Glutamatergic neuron (in vitro differentiated cells): ENCODE results near the gene CDKN3. TPM values are rescaled to one million over a fixed set of nuclear protein-coding genes. Genes with fewer than 3 reads are reported as not detected.

ENCODE experiments used
- DNase-seq: peaks from one replicate; pipeline ENCODE4 v3.0.0; 2022
- H3K27ac Mint-ChIP-seq: one replicate; pipeline ENCODE4 v1.8.0; 2020; ENCODE audit warnings: mild to moderate bottlenecking, mixed read lengths, inconsistent platforms; ENCODE audit not compliant: unreplicated experiment
- H3K27me3 Mint-ChIP-seq: one replicate; pipeline ENCODE4 v1.8.0; 2020; ENCODE audit warnings: mild to moderate bottlenecking, moderate library complexity, mixed read lengths, inconsistent platforms; ENCODE audit not compliant: unreplicated experiment
- H3K36me3 Mint-ChIP-seq: one replicate; pipeline ENCODE4 v1.8.0; 2020; ENCODE audit warnings: mild to moderate bottlenecking, mixed read lengths, inconsistent platforms; ENCODE audit not compliant: unreplicated experiment
- H3K4me1 Mint-ChIP-seq: one replicate; pipeline ENCODE4 v1.8.0; 2020; ENCODE audit warnings: mild to moderate bottlenecking, low read depth, mixed read lengths, inconsistent platforms; ENCODE audit not compliant: unreplicated experiment
- H3K4me3 Mint-ChIP-seq: one replicate; pipeline ENCODE4 v1.8.0; 2020; ENCODE audit warnings: mild to moderate bottlenecking, mixed read lengths, inconsistent platforms; ENCODE audit not compliant: unreplicated experiment
- H3K9me3 Mint-ChIP-seq: one replicate; pipeline ENCODE4 v1.8.0; 2020; ENCODE audit warnings: mild to moderate bottlenecking, moderate library complexity, mixed read lengths, inconsistent platforms; ENCODE audit not compliant: unreplicated experiment
- total RNA-seq: library from RNA; stranded (reverse); fragmentation: NEBNext Ultra II Directional; extraction: Animal tissue kit (Norgen Biotek cat#: 25700); gene quantifications from one replicate; pipeline ENCODE4 v1.2.1, GENCODE V29; 2021; ENCODE audit not compliant: unreplicated experiment
- TF ChIP-seq, protein P1 (sequence below): fragments of 200-600 bp; sonication (generic); IDR thresholded peaks from one replicate; pipeline ENCODE4 v1.5.0; 2021; ENCODE audit not compliant: partially characterized antibody, unreplicated experiment

CDKN3 gene
- total RNA-seq, 1 donor from 2014 or later, result 4.4 TPM

DNA sequence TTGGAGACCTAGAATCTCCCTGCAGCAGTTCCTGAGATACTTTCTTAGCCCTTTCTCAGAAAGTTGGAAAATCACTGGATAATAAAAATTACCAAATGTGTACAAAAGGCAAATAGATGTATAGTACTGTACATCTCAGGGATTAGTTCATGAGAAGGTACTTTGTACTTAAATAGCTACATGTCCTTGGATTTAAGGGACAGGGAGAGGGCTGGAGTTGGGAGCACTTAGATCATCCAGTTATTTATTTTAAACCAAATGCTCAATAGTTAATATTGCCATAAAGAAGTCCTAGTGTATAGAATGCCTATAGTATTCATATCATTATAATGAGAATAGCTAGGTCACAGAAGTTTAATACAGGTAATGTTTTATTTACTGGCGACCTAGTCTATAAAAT lies 13.4 kb downstream of the CDKN3 start:
- Mint-ChIP-seq H3K9me3 (no peaks in the 10 kb centered on the region), H3K27ac (no peak overlapping the region), H3K4me1 (no peaks in the 10 kb centered on the region), H3K4me3 (no peak overlapping the region), H3K27me3 (peaks cover 2% of the 10 kb centered on the region), H3K36me3 (peaks cover 7% of the 10 kb centered on the region)
- TF ChIP-seq, protein P1, sequence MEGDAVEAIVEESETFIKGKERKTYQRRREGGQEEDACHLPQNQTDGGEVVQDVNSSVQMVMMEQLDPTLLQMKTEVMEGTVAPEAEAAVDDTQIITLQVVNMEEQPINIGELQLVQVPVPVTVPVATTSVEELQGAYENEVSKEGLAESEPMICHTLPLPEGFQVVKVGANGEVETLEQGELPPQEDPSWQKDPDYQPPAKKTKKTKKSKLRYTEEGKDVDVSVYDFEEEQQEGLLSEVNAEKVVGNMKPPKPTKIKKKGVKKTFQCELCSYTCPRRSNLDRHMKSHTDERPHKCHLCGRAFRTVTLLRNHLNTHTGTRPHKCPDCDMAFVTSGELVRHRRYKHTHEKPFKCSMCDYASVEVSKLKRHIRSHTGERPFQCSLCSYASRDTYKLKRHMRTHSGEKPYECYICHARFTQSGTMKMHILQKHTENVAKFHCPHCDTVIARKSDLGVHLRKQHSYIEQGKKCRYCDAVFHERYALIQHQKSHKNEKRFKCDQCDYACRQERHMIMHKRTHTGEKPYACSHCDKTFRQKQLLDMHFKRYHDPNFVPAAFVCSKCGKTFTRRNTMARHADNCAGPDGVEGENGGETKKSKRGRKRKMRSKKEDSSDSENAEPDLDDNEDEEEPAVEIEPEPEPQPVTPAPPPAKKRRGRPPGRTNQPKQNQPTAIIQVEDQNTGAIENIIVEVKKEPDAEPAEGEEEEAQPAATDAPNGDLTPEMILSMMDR, result no peak
- DNase-seq, result no peak

DNA sequence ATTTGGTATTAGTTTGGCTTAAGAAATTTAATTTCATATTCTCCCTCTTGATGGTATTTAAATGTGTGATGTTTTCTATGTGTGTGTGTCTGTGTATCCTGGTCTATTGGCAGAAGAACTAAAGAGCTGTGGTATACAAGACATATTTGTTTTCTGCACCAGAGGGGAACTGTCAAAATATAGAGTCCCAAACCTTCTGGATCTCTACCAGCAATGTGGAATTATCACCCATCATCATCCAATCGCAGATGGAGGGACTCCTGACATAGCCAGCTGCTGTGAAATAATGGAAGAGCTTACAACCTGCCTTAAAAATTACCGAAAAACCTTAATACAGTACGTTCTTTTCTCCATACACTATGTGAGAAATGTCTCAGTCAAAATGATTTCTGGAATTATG lies 14.6 kb downstream of the CDKN3 start:
- no peaks in the 10 kb centered on the region for H3K9me3 Mint-ChIP-seq
- no peaks in the 10 kb centered on the region for H3K27me3 Mint-ChIP-seq
- no peaks in the 10 kb centered on the region for H3K4me1 Mint-ChIP-seq
- TF ChIP-seq, protein P1, result no peak
- no peak overlapping the region for H3K27ac Mint-ChIP-seq
- H3K4me3 Mint-ChIP-seq, result no peak overlapping the region
- H3K36me3 Mint-ChIP-seq, result peaks cover 3% of the 10 kb centered on the region
- no peak for DNase-seq

DNA sequence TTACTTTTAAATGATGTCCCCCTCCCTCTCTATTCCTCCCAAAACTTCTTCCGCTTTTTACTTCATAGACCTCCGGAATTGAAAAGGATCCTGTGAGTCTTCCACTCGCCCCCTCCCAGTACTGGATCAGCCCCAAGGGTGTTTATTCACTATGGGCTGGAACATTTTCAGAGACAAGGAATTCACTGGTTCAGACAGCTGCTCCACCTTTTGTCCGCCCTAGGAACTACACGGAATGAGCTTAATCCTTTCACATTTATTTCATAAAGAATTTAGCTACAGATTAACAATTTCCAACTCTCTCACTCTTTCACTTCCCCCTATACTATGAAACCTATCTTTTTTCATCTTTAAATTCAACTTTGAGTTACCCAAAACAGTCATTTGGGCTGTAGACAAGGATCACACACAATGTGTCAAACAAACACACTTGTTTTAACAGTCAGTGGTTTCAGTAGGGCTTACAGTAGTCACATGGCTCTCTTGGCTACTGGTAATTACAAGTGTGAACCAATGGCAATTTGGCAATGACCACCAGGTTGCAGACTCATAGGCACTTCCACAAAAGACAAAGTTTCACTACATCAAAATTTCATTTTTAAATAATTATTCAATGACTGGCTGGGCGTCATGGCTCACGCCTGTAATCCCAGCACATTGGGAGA lies 23.8 kb downstream of the CDKN3 start:
- TF ChIP-seq, protein P1, result peak; percentile 52
- Mint-ChIP-seq H3K4me1 (no peaks in the 10 kb centered on the region), H3K9me3 (no peaks in the 10 kb centered on the region), H3K4me3 (no peak overlapping the region), H3K27me3 (no peaks in the 10 kb centered on the region), H3K27ac (no peak overlapping the region), H3K36me3 (no peaks in the 10 kb centered on the region)
- peak; percentile 39 for DNase-seq

DNA sequence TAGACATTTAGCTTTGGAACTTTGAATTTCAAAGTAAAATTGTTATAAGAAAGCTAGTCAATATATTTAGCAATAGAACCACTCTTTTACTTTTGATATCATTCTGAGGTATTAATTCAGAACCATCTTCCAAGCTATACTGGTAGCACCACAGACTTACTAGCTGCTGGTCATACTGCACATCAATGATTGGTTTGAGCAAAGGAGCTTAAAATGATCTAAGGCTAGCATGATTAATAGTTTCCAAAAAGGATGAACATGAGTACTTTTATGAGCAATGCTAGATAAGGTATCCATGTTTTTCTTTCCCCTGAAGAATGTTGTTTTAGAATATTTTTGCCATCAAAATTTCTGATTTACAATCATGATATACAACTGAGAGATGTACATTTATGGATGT lies 27.2 kb downstream of the CDKN3 start:
- no peaks in the 10 kb centered on the region for H3K36me3 Mint-ChIP-seq
- H3K9me3 Mint-ChIP-seq, result no peaks in the 10 kb centered on the region
- H3K4me3 Mint-ChIP-seq, result no peak overlapping the region
- H3K27me3 Mint-ChIP-seq, result no peaks in the 10 kb centered on the region
- no peak for DNase-seq
- no peak overlapping the region for H3K27ac Mint-ChIP-seq
- TF ChIP-seq, protein P1, result no peak
- no peaks in the 10 kb centered on the region for H3K4me1 Mint-ChIP-seq

DNA sequence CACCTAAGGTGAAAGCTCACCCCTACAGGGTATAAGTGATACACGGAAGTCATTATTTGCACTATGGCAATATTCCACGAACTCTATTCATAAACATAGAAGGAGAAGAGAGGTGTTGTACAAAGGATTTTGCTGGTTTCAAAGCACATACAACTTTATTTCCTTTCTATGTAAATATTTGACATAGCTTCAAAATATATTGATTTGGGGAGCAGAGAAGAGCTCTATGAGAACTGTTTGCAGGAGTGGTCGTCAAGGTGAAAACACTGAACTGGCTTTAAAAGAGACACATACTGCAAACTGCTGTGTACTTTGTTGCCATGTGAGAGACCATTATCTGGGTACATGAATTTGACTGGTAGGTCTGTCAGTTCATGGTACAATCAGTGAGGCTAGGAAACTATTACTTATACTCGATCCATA lies 27.7 kb downstream of the CDKN3 start:
- Mint-ChIP-seq H3K4me1 (no peaks in the 10 kb centered on the region), H3K27ac (no peak overlapping the region), H3K4me3 (no peak overlapping the region), H3K36me3 (no peaks in the 10 kb centered on the region), H3K27me3 (no peaks in the 10 kb centered on the region), H3K9me3 (no peaks in the 10 kb centered on the region)
- DNase-seq, result no peak
- TF ChIP-seq, protein P1, result no peak
